ENCODE data around the gene MAP4K1. TPM values are rescaled to one million over a fixed set of nuclear protein-coding genes. Genes with fewer than 3 reads are reported as not detected.
A peak's percentile ranks its signal among the peaks of the same experiment; 100 is the strongest.
"Not testable (repeated sequence)": the region's sequence is repeated elsewhere in the genome, so short reads cannot be mapped to it uniquely, and the experiment has no call there.

The MAP4K1 gene
- polyA plus RNA-seq, 2 of the 4 experiments (the other 2 are of a cell fraction) = 1.2 to 2.6 TPM

- POLR2A ChIA-PET = no interaction called here
- H3K4me2 ChIP-seq = no peak overlapping the region
- no peak for FAIRE-seq
- CTCF ChIA-PET = interaction anchor here (1.0 to 1.9 kb wide), 4 partner anchors 10 to 39 kb away, joined by 3 to 9 read pairs (median 5); partner anchors contain the start of gene EIF3K
- no peak for DNase-seq (ENCODE audit: low read depth in 1 of 2, low spot score in 1 of 2)
- no peak; a peak in 1 of 6 replicates for ATAC-seq
- no peak overlapping the region for H3K4me3 ChIP-seq
- 86% methylated on average over 14 of the region's 15 CpGs for WGBS (ENCODE audit: missing lambda C conversion rate)
- H3K4me1 ChIP-seq = no peaks in the 10 kb centered on the region
- no peak overlapping the region for H3K27ac ChIP-seq
- no peak for TF ChIP-seq ESRRA (IDR thresholded peaks at IDR 0.05; ENCODE audit: borderline replicate concordance, low read length)
- no peak for TF ChIP-seq CEBPB (IDR thresholded peaks at IDR 0.05)
- TF ChIP-seq TP53 (CRISPR knock-in tag; IDR thresholded peaks at IDR 0.05) = no peak
- H3K9me3 ChIP-seq = no peaks in the 10 kb centered on the region
These were observed 37.7 kb downstream of the MAP4K1 start for GRCh38 chr19:38580080-38580479.

GRCh38 chr19:38579304-38579703 lies 38.4 kb downstream of the MAP4K1 start:
- WGBS (ENCODE audit: missing lambda C conversion rate) = 90% methylated on average over 6 of the region's 6 CpGs
- FAIRE-seq; H3K27ac ChIP-seq; H3K4me2 ChIP-seq; H3K4me1 ChIP-seq; ATAC-seq; DNase-seq (ENCODE audit: low read depth in 1 of 2, low spot score in 1 of 2); H3K9me3 ChIP-seq; H3K4me3 ChIP-seq: not testable (repeated sequence)
- POLR2A ChIA-PET = interaction anchor here (0.7 kb wide), 2 partner anchors 50 to 68 kb away, joined by 3 read pairs; partner anchors contain the start of gene ACTN4
- CTCF ChIA-PET = interaction anchor here (0.6 to 1.9 kb wide), 10 partner anchors 8 to 896 kb away, joined by 3 to 7 read pairs (median 4); partner anchors contain the start of genes EIF3K, MRPS12 and SARS2
- TF ChIP-seq CEBPB (IDR thresholded peaks at IDR 0.05) = peak; percentile 46 to 75; a peak in 3 of 4 replicates

GRCh38 chr19:38577826-38578225 lies 39.9 kb downstream of the MAP4K1 start:
- H3K4me3 ChIP-seq = no peak overlapping the region
- no peak for FAIRE-seq
- H3K4me1 ChIP-seq = no peaks in the 10 kb centered on the region
- CTCF ChIA-PET = interaction anchor here (0.9 to 1.9 kb wide), 5 partner anchors 13 to 57 kb away, joined by 3 to 7 read pairs (median 5); no protein-coding TSS in a partner anchor
- no peak for ATAC-seq
- no peak overlapping the region for H3K27ac ChIP-seq
- WGBS (ENCODE audit: missing lambda C conversion rate) = 80% methylated on average over 11 of the region's 11 CpGs
- no peaks in the 10 kb centered on the region for H3K9me3 ChIP-seq
- TF ChIP-seq CTCF (IDR thresholded peaks at IDR 0.05) = no peak
- no peak for TF ChIP-seq NFE2L2 (conservative IDR thresholded peaks at IDR 0.05; ENCODE audit: low read length)
- no peak for TF ChIP-seq POLR2A (IDR thresholded peaks at IDR 0.05; ENCODE audit: low read length)
- no peak for TF ChIP-seq ESRRA (IDR thresholded peaks at IDR 0.05; ENCODE audit: borderline replicate concordance, low read length)
- TF ChIP-seq ZFP36 (IDR thresholded peaks at IDR 0.05; ENCODE audit: borderline replicate concordance, partially characterized antibody) = no peak
- TF ChIP-seq SMC3 (IDR thresholded peaks at IDR 0.05) = no peak
- TF ChIP-seq REST (IDR thresholded peaks at IDR 0.05) = no peak
- TF ChIP-seq RAD21 (conservative IDR thresholded peaks at IDR 0.05 in 1 of 2, IDR thresholded peaks at IDR 0.05 in 1 of 2) = no peak
- TF ChIP-seq ZC3H11A (IDR thresholded peaks at IDR 0.05) = no peak
- no peak for TF ChIP-seq HES2 (IDR thresholded peaks at IDR 0.05)
- no peak for TF ChIP-seq JUNB (IDR thresholded peaks at IDR 0.05)
- no peak for TF ChIP-seq RARB (CRISPR knock-in tag; IDR thresholded peaks at IDR 0.05)
- TF ChIP-seq USF2 (IDR thresholded peaks at IDR 0.05) = no peak
- no peak for TF ChIP-seq NR3C1 (IDR thresholded peaks at IDR 0.05)
- TF ChIP-seq MAZ (IDR thresholded peaks at IDR 0.05; ENCODE audit: borderline replicate concordance, low read depth, low read length) = no peak
- no peak for TF ChIP-seq CHD4 (IDR thresholded peaks at IDR 0.05; ENCODE audit: borderline replicate concordance)
- no peak for TF ChIP-seq MAFK (IDR thresholded peaks at IDR 0.05; ENCODE audit: partially characterized antibody)
- TF ChIP-seq TFCP2L1 (CRISPR knock-in tag; IDR thresholded peaks at IDR 0.05) = no peak
- POLR2A ChIA-PET = no interaction called here
- no peak for DNase-seq (ENCODE audit: low read depth in 1 of 2, low spot score in 1 of 2)
- no peak overlapping the region for H3K4me2 ChIP-seq
